ENCODE measurements around the gene HOXA3.

Gene HOXA3

GRCh38 chr7:27177795-27178320 is 25.5 kb upstream of the HOXA3 start:
- DNase-seq, result no peak

GRCh38 chr7:27176962-27177794 is 24.8 kb upstream of the HOXA3 start:
- DNase-seq, result no peak

DNA sequence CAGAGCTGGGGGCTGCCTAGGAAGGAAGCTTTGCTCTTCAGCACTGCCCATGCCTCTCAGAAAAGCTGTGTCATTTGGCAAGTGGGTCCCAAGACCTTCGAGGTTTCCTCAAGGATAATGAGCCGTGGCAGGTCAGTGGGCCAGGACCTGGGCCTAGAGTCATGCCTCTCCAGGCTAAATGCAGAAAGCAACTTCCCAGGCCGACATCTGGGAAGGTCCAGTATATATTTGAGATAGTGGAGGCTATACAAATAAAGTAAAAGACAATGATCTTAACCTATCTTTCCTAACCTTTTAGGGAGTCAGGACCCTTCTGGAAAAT is 24.1 kb upstream of the HOXA3 start:
- DNase-seq, result no peak

GRCh38 chr7:27175626-27176523 is 23.5 kb upstream of the HOXA3 start:
- DNase-seq, result no peak

GRCh38 chr7:27174874-27175625 is 22.7 kb upstream of the HOXA3 start:
- no peak for DNase-seq

DNA sequence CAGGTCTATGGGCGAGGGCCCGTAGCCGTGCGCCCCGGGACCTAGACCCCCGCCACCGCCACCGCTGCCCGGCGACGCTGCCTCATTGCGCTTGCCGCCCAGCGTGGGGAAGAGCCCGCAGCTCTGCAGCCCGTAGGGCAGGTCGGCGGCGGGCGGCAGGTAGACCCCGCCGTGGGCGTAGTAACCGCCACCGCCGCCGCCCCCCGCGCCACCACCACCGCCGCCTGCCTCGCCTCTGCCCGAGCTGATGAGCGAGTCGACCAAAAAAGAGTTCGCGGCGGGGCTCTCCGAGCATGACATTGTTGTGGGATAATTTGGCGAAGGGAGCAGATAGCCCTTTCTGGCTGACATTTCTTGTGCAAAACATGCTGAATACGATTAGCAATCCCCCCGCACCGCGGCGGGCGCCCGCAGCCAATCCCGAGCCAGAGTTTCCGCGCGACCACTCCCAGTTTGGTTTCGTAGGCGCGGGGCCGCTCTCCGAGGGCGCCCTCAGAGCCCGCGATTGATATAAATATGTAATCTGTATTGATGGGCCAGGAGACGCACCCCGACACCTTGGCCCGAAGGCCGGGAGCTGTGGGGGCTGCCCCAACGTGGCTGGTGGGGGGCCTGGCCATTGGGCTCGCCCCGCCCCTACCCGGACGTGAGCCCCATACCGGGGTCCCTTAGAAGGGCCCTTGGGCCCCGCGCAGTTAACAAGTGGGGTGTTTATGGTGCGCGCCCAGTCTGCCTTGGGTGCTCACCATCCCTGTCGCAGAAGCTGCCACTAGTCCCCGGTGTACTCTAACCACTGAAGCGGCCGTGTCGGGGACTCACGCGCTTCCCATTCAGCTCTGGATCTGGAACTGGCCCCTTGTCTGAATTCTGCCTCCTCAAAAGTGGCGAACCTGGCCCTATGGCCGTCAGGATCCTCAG is 21.8 kb upstream of the HOXA3 start, which contains the start of gene HOXA10:
Gene HOXA10 (minus strand): TSS at position 365 of the 918 bp plus-strand sequence. CDS start 14 bp downstream, at position 351.
- no peak for DNase-seq

DNA sequence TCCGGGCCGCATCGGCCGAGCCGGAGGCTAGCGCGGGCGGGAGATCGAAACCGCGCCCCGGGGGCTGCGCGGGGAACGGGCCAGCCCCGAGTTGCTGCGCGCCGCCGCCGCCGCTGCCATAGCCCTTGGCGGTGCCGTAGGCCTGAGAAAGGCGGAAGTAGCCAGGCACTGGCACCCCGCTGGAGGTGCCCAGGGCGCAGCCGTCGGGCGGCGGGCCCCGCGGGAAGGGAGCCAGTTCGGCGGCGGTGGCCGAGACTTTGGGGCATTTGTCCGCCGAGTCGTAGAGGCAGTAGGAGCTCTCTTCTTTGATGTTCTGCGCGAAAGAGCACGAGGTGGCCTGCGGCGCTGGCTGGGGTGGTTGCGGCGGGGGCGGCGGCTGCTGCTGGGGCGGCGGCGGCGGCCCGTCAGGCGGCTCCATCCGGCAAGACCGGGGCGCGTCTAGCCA is 21.1 kb upstream of the HOXA3 start:
- DNase-seq, result no peak

- no peak for DNase-seq
Measured at GRCh38 chr7:27172823-27173510, 20.6 kb upstream of the HOXA3 start.

GRCh38 chr7:27172315-27172774 is 20.0 kb upstream of the HOXA3 start:
- DNase-seq, result no peak

GRCh38 chr7:27171637-27172314 is 19.4 kb upstream of the HOXA3 start:
- DNase-seq, result no peak

DNA sequence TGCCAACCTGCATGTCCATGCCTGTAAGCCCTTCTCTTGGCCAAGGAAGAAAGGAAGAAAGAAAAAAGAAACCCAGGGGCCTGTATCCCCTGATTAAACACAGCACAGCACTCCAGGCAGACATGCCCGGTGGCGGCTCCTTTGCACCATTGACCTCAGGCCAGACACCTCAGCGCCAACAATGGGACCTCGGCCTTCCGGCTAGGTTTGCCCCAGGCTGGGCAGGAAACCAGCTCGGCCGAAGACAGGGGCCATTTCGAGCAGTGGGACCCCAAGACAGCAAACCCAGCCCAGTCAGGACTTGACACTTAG is 18.9 kb upstream of the HOXA3 start:
- DNase-seq, result no peak

DNA sequence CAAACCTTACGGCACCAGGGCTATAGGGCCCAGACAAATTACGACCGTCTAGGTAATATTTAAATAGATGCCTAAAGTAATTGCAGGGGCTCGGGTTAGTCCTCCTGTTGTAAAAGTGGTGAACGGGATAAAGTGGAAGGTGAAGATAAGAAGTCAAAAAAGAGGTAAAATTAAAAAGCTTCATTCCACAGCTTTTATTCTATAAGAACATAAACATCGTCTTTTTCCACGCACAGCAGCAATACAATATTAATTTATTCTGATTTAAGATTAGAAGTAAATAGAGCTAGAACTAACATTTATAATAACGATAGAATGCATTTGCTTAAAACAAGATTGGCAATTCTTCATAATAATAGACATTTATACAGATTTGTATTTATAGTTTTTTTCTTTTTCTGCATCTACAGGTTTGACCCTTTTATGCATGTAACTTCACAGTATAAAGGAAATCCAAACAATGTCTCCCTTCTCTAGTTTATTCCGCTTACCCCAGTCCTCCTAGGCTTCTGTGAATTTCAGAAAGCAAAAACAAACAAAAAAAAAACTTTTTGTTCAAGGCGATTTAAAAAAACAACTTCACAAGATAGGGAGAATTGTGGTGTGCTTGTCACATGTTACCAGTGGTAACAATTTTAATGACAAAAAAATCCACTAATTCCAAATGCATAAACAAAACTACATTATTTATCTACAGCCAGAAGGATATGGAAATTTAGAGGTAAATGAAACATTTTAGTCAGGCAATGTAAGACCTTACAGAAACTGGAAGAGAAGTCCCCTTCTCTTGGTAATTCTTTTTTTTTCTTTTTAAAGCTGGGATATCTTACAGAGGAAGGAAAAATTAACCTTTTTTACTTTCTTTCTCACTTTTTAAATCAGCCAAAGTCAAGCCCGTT is 18.3 kb upstream of the HOXA3 start:
- no peak for DNase-seq

GRCh38 chr7:27169658-27170425 is 17.5 kb upstream of the HOXA3 start:
- DNase-seq, result no peak

- DNase-seq, result no peak
Measured at GRCh38 chr7:27168265-27168947, 16.0 kb upstream of the HOXA3 start.

DNA sequence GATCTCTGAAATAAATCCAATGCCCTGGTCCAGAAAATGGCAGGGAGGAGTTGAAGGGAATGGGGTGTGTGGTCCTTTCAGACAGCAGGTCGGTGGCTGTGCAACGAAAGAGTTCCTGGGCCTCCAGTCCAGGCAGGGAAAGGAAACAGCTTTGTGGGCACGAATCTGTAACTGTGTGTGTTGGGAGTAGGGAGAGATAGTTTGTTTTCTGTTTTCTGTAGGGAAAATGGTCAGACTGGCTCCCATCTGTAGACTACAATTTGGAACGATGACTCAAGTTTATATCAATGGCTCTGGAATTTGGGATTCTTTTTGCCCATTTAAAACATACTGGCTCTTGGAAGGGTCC is 15.5 kb upstream of the HOXA3 start:
- DNase-seq, result no peak

GRCh38 chr7:27166531-27167505 is 14.4 kb upstream of the HOXA3 start:
- no peak for DNase-seq

DNA sequence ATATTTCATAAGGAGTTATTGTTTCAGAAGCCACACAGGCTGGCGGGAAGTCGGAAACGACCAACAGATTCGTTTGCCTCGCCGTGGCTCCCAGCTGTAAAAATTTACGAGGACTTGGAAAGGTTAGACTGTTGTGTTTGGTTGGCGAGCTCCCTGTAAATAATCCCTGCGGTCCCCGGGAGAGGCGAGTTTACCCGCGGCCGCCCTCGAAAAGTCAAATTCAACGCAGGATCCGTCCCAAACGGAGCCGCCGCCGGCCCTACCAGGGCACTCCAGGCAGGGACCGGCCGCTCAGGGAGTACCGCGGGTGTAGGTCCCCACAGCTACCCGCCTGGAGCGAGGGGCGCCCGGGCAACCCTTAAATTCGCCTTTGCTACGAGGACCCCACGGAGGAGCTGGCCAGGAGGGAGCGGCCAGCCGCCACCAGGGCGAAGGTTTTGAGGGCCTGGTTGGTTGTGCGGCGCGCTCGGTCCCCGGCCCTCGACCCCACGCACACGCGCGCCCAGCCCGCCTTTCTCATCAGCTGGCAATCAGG is 13.7 kb upstream of the HOXA3 start:
- no peak for DNase-seq
